Embryonic facial prominence (tissue), 1 donor: ENCODE measurements around the gene NTM.
"Not testable (repeated sequence)": the region's sequence is repeated elsewhere in the genome, so short reads cannot be mapped to it uniquely, and the experiment has no call there.

Experiments used
- DNase-seq: peaks from one replicate; pipeline ENCODE4 v3.0.0-alpha.2; 2016; ENCODE audit errors: extremely low spot score

NTM gene

DNA sequence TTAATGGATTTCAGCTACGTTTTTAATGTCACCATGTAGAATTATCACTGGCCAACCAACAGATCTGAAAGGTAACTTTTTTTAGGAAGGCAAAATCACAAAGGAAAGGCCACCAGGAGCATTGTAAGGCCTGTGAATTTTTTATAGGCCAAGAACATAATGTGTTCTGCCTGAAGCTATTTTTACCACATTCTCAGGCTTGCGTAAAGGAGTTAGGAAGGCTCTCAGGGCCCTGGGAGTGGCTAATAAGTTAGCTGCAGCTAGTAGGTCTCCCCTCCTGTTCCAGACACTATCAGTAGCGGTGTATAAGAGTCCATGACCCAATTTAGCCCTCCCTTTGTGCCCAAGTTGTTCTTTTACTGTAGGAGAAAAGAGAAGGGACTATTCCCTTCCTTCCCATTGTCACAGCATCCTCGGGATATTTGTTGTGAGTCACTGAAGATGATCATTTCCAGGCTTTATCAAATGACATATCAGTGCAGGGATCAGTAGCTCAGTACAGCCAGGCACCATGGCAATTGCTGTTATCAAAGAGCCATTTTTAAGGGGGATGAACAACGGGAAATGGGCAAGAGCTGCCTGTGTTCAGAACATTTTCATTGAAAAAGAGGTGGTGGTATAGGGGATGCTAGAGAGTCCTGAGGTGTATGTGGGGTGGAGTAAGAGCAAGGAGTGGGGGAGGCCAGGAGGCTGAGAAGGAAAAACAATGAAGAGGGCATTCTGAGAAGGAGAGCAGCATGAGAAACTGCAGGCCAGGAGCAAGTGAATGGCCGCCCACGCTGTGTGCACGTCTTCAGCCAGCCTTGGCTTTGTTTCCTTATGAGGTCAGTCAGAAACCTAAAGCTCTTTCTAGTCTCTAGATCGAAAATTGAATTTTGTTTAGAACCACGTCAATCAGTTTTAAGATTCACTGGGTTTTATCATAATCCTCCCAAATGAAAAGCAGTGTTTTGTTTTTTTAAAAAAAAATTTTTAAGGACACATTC, 940.3 kb downstream of the NTM start:
- DNase-seq, result no peak

DNA sequence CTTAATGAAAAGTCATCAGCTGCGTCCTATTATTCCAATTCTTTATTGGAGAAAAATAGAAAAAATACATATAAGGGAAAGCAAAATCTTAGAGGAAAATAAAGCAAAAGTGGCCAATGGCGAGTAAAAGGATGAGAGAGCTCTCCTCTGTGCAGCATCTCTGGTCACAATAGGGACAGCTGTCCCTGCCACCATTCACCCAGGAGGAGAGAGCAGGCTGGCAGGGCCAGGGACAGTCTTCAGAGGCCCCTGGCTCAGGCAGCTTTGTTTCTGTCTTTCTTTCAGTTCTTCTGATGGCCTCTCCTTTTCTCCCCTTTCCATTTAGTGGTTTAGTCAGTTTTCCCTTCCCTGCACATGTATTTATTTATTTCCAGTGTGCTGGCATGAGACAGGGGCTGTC, 941.3 kb downstream of the NTM start:
- no peak for DNase-seq

DNA sequence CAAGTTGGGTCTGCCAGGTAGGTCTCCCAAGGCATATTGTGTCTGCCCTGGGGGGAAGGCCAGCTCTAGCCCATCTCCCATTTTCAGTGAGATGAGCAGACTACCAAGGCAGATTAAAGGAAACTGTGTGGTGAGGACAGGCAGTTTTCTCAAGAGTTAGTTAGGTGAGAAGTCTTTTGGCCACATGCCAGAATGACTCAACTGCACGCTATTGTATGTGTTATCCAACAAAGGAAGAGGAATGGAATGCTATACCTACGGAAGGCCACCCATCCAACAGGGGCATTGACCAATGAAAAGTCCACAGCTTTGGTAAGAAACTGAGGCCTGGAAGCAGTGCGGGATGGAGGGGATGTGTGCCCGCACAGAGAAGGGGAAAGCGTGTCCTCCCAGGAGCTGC, 941.7 kb downstream of the NTM start:
- DNase-seq, result no peak

DNA sequence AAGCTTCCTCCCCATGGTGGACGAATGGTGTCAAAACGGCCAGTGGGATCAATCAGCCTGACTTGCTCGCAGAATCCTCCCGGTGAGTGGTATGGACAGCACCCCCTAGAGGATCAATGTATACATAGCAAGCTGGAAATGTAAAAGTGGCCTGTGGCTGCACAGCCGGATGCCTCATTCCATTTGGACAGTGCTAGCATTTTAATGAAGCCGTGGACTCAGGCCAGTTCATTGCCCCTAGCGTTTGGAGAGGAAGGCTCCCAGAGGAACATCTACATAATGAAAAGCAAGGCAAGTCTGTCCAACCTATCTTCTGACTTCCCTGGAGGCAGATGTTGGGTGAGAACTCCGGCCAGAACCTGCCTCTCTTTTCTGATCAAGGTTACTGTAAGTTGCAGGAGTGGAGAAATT, 942.3 kb downstream of the NTM start:
- no peak for DNase-seq

DNA sequence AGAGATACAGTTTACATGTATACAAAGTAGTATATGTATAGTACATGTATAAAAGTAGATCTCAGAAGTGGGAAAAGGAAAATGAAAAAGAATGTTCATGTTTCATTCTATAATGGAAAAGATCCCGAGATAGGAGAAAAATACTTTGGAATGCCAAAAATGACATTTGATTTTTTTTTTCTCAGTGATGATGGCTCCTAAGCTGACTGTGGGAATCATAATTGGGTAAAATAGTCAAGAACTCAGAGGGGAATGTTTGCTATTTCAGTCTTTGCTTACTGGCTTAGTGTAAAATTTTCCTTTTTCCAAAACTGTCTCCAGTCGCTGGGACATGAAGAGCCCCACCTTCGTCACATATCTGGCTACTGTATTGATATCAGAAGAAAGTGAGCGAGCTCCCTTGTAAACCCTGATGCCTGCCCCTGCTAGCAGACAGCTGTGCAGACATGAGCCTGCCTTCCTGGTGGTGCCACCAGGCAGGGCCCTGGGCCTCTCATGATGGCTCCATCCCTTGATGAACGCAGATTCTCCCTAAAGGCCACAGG, 944.6 kb downstream of the NTM start:
- no peak for DNase-seq

DNA sequence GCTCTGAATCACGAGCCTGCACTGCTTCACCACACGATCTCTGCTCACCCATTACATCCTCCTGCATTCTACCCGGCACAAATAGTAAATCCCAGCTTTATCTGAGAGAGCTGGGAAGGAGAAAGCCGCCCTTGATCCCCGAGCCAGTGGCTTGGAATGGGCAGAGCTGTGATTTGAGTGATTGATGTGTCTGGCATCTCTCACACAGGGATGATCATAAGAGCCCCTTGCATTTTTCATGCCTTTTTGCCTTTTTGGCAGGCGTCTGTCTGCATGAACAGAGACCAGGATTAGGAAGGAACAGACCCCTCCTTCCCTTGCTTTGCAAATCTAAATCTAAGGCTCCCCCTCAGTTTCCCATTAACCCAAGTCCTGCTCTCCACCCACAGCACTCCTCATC, 945.3 kb downstream of the NTM start:
- DNase-seq, result no peak

DNA sequence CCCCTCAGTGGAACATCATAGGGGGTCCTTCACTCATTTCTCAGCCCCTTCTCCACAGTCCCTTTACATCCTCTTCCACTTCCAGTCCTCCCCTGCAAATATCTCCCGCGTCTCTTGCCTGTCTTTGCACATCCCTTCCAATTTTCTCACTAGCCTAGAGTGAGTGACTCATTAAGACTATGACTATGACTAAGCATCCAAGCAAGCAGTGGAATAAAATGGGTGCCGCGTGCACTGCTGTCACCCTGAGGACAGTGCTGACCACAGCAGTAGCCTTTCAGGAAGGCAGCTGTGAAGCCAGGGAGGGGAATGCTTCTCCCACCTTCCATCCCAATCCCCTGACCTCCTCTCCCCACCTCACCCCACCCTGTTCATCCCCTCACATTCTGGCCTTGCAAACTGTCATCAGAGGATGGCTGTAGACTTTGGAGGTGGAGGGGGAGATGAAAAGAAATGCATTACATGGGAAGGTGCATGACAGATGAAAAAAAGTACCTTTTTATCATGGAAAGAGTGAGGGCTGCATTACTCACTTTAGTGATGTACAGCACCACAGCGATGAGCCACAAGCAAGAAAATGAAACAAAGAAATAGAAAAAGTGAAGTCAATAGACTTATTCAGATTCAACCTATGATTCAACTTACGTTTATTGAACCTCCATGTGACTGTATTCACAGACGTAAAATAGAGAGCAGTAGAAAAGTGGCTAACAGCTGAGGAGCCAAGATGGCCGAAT, 948.2 kb downstream of the NTM start:
- DNase-seq, result no peak

DNA sequence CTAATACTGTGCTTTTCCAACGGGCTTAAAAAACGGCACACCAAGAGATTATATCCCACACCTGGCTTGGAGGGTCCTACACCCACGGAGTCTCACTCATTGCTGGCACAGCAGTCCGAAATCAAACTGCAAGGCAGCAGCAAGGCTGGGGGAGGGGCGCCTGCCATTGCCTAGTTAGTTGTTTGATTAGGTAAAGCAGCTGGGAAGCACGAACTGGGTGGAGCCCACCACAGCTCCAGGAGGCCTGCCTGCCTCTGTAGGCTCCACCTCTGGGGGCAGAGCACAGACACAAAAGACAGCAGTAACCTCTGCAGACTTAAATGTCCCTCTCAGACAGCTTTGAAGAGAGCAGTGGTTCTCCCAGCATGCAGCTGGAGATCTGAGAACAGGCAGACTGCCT, 949.0 kb downstream of the NTM start:
- not testable (repeated sequence) for DNase-seq

DNA sequence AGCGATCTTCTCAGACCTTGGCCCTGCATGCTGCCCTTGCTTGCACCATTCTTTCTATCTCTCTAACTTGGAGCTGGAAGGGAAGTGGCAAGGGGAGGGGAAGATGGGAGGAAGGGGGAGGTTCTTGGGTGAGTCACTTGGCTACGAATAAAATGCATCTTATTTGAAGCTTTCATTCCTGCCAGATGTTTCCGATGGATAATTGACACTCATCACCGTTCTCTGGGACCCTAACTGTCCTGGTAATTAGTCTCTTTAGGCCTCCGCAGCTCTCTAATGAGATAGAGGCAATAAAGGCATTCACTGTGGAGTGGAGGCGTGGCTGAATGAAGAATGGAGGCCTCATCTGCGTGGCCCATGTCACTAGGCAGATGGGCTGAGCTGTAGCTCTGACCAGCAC, 960.1 kb downstream of the NTM start:
- DNase-seq, result no peak

DNA sequence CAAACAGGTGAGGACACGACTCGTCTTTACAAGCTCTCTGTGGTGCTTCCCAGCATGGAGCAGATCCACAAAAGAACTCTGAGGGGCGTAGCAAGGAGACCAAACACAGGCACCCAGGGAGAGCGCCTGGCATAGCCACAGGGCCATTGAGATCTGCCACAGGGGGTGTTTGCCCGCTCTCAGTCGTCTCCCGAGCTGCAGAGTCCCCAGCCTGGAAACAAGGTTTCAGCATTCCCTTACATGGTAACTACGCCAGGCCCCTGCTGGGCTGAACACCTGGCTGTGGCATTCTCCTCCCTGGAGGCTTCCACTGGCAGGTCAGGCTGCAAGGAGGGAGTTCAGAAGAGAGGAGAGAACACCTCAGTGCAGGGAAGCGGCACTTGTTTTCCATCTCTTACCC, 962.1 kb downstream of the NTM start:
- DNase-seq, result no peak

DNA sequence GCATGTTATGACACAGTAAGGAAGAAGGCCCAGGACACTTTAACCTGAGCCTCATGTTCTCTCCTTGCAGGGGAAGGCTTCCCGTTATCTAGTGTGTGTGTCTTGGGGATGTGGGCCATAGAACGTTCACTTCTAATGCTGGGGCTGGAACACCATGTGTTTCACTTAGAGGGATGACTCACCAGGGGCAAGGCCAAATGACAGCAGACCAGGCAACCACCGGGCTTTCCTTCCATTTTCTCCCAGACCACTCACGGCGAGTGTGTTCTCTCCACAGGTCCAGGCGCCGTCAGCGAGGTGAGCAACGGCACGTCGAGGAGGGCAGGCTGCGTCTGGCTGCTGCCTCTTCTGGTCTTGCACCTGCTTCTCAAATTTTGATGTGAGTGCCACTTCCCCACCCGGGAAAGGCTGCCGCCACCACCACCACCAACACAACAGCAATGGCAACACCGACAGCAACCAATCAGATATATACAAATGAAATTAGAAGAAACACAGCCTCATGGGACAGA, 964.4 kb downstream of the NTM start:
- no peak for DNase-seq

DNA sequence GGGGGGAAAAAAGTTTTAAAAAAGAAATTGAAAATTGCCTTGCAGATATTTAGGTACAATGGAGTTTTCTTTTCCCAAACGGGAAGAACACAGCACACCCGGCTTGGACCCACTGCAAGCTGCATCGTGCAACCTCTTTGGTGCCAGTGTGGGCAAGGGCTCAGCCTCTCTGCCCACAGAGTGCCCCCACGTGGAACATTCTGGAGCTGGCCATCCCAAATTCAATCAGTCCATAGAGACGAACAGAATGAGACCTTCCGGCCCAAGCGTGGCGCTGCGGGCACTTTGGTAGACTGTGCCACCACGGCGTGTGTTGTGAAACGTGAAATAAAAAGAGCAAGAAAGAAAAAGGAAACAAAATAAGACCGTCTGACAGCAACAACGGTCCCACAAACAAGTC, 964.9 kb downstream of the NTM start:
- no peak for DNase-seq

DNA sequence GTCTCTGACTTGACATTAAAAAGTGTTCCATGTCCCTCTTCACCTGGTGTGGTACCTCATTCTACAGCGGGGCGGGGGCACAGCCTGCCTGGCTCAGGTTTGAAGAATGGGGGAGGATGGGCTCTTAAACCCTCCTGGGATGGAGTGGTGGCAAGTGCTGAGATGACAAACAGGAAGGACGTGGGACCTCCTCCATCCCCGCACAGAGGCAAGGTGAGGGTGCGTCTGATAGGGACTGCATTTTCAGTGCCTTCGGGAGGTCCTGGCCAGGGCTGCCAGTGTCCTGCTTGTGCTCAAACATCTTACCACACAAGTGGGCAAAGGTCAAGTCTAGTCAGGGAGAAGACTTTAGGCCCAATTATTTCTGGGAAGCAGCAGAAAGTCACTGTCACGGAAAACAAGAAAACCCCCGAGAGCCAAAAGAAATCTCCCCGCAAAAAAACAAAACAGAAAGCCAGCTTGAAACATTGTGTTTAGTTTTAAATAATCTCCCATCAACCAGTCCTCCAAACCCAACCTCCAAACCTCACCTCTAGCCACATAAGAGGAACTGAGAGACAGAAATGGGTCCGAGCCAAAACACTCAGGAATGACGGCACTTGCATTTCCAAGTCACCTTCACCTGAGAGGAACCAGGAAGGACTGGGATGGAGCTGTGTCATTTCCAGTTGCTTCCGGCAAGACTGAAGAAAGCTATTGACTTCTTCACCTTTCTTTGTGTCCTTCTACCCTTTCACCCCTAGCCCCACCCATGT, 966.5 kb downstream of the NTM start:
- DNase-seq, result no peak

DNA sequence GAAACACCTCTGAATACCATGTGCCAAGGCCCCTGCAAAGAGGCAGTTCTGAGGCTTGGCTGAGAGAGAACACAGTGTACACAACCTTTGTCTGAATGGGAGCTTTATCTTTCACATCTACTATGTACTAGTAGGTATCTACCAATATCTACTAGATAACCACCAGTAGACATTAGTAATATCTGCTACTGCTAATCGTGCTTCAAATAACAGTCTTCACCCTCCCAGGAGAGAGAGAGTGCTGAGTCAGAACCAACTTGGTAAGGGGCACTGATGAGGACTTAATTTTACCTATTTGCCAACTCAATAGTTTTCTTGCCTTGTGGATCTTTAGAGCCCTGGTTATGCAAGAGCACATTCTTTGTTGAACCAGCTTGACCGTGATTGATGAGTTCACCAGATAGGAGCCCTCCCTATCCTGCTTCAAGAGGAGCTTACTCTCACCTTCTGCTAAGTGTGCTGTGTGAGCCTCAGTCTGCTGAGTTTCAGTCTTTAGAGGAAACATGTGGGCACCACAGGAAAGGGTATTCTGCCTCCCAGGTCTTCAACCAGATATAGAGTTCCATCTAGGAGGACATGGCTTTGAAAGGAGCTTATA, 967.5 kb downstream of the NTM start:
- no peak for DNase-seq

DNA sequence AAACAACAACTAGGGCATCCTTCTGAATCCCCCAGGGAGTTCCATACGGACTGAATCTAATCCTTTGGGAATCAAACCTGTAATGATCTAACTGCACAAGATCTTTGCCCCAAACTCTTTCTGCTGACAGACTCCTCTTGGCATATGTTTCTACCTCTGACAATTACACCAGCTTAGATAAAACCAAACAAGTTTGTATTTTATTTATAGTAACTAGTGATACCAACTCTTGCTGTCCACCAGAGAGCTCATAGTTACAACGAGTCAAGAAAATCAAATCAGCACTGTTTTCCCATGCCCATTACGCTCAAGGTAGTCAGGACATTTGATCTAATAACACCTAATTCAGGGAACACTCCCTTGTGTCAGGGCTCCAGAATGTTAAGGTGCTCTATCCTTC, 972.0 kb downstream of the NTM start:
- no peak for DNase-seq

DNA sequence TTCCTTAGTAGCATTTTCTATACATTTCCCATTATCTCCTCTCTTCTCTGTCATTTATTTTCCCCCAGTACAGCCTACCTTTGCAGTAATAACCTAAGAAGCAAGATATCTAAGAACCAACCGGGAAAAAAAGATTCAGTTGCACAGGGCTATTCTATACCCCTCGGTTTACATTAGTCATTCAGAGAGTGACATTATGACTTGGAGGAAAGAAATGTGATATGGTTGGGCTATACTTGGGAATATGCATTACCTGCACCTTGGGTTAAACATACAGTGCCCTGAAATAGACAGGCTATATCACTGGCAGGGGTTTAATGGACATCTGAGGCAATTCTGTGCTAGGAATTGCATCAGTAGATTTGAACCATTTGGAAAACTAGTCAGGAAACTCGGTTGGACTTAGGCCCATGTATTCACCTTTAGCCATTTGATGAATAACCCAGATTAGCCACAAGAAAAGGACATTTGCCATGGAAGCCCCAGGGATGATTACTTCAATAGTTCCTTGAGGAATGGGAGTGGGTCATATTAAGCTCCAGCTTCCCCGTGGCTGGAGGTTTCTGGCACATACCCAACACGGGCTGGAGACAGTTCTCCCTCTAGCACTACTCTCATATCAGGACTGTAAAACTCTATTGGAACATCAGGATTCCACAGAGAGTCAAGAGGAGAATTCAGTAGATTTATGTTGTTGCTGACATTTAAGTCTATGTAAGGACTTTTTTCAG, 973.2 kb downstream of the NTM start:
- DNase-seq, result no peak

DNA sequence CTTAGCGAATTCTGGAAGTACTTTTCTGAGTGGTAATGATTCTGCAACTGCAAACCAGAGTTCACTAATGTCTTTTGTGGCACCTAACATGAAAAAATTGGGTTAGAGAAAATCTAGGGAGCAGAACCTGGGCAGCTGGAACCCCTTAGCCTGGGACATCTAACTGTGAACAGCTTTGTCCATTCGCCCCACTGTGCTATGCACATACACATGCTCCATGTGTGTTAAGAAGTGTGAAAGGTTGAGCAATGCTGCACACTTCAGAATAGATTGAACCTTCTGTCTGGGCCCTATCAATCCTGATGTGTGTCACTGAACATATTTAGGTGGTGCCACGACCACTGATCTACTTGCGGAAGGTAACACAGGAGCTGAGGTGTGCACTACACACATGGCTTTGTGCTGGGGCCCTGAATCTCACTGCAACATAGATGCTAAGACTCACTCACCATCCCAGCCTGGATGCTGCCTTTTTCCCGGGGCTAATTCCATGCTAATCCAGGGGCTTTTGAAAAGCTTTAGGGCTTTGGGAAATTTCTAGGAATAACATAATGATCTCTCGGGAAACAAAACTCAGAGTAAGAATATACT, 976.2 kb downstream of the NTM start:
- DNase-seq, result no peak

DNA sequence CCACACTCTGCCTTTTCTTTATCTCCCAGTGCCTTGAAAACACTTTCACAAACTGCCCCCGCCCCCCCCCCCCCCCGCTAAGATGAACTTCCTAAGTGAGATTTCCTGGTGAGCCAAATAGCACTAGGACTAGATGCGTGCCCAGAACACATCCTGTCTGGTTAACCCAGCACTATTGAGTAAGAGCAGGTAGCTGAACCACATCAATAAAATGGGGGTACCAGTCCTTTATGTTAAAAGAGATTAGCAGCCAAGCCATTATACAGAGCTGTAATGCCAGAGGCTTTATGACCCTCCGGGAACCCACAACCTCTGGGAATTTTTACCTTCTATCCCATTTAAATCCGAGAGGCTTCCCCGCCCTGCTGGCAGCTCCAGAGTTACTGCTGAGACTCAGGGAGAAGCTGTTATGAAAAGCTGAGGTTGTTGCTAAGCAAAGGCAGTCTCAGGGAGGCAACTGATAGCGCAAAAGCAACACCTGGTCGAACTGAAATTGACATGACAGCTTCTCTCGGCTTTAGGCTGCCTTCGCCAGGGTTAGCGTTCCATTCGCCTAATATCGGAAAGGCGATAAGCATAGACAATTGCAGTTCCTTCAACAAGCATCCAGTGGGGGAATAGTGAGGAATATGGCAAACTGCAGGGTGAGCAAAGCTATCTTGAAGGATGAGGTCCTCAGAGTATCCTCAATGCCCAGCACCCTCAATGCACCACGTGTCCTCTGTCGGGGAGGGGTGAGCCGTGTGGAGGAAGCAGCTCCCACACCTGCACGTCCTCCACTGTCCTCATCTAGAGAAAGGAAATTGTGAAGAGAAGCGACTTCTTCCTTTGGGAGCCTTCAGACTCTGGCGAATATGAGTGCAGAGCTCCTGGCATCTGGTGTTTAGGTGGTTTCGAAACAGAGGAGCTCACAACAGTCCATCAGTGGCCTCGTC, 977.0 kb downstream of the NTM start:
- no peak for DNase-seq
